ENCODE data around the gene CYFIP2.

Gene CYFIP2

GRCh38 chr5:157324237-157324636, 58.3 kb downstream of the CYFIP2 start:
- DNase-seq (ENCODE audit: low spot score), result no peak

DNA sequence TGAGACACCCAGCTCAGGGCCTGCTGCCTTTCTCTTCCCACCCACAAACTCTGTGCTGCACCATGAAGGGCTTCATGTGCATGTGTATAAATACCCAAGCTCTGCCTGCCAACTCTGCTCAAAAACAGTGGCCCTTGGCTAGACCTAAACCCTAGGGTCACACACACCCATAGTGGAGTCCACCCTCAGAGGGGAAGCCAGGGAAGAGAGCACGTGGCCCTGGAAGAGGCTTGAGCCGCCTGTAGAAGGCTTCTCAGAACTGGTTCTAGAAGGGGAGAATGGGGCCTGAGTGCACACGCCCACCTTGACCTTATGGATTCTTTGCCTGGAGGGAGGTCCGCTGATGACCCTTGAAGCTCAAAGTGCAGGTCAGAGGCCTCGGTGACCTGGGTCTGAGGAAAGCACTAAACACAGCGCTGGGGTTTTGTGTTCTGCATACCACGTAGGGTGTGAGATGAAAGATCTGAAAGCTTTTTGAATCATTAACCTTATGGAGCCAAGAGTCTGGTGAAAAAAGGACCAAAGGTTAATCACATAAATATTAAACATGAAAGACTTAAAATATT, 60.6 kb downstream of the CYFIP2 start:
- no peak for DNase-seq (ENCODE audit: low spot score)

- DNase-seq (ENCODE audit: low spot score), result no peak
Measured at GRCh38 chr5:157327771-157328170, 61.8 kb downstream of the CYFIP2 start.

- DNase-seq (ENCODE audit: low spot score), result peak; percentile 82
Measured at GRCh38 chr5:157328277-157328912, 62.5 kb downstream of the CYFIP2 start.

- no peak for DNase-seq (ENCODE audit: low spot score)
Measured at GRCh38 chr5:157331807-157332206, 65.9 kb downstream of the CYFIP2 start.

- no peak for DNase-seq (ENCODE audit: low spot score)
Measured at GRCh38 chr5:157335534-157336422, 69.9 kb downstream of the CYFIP2 start.

DNA sequence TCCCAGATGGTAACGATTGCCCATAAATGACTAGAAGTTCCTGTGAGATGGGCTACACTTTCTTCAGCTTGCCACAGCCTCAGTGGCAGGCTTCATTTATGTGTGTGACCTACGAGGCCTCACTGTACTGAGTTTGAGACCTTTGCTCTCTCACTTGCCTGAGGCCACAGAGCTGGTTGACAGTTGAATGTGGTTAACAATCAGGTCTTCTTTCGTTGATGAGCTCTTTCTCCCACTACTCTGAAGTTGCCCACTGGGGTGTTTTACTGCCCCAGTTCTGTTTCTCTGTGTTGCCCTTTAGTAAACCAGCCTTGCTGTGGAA, 70.5 kb downstream of the CYFIP2 start:
- no peak for DNase-seq (ENCODE audit: low spot score)

DNA sequence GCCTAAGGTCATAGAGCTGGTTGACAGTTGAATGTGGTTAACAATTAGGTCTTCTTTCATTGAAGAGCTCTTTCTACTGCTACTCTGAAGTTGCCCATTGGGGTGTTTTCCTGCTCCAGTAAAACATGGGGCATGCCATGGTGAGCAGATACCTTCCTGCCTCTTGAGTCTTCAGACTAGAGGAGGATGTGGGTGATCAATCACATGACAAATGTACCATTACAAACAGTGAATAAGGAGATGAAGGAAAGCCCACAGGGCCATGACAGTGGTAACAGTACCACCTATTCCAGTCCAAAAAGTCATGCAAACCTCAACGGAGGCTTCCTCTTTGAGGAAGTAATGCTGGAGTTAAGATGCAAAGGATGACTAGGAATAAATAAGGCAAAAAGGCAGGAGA, 73.5 kb downstream of the CYFIP2 start:
- no peak for DNase-seq (ENCODE audit: low spot score)

DNA sequence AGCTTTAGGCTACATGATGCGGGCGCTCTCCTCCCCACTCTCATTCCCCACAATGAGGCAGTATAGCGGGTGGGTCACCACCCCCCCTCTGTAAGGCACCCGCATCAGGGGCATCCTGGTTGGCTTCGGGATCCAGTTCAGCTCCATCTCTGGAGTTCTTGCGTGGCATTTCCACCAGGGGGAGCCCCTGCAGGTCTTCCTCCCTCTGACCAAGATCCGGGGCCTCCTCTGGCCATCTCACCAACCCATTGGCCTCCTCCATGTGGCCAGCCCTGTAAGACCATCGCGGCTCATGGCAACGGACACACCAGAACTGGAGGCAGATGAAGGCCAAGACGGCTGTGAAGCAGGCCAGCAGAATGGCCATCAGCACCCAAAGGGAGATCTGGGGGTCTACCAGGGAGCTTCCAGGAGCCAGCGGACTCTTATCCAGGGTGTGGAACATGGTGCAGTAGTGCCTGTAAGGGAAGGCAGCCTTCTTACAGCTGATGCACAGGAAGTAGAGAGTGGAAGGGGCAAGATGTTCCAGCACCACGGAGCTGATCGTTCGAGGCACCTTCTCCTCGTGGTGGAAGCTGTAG, 77.0 kb downstream of the CYFIP2 start:
- DNase-seq (ENCODE audit: low spot score), result no peak

DNA sequence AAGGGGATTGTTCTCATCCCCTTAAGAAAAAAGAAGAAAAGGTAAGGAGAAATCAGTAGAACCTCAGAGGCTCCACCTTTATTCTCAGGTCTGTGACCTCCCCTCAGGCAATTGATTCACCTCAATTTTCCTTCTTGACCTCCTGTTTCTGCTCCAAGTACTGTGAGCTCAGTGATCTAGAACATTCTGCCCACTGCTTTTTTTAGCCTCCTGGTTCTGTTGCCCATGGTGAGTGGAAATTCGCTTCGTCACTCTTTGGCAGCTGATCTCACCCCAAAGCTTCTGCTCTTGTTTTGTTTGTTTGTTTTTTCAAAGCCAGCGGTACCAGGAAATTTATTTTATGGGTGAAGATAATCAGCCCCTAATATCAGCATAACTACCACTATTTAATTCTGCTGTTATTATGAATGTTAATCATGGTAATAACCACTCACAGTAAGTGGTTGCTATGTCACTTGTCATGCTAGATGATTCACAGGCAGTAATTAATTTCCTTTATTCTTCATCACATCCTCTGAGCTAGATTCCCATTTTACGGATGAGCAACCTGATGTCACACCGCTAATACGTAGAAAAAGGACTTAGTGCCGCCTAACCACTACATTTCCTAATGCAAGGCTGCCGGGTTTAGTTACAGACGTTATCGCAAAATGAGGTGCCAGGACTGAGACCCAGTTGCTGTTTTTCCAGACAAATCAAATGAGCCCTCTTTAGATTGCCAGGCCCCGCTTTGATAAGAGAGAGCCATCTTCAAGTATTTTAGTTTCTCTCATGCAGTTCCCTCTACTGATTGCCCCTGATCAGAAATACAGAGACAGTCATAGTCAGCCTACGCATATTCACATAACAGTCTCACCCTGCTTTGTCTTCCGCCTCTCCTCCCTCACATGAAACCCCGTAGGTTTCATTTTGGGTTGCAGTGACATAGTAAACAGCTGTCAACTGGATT, 78.2 kb downstream of the CYFIP2 start:
- DNase-seq (ENCODE audit: low spot score), result no peak

- DNase-seq (ENCODE audit: low spot score), result no peak
Measured at GRCh38 chr5:157345067-157345466, 79.1 kb downstream of the CYFIP2 start.

- DNase-seq (ENCODE audit: low spot score), result no peak
Measured at GRCh38 chr5:157345485-157345884, 79.6 kb downstream of the CYFIP2 start.

DNA sequence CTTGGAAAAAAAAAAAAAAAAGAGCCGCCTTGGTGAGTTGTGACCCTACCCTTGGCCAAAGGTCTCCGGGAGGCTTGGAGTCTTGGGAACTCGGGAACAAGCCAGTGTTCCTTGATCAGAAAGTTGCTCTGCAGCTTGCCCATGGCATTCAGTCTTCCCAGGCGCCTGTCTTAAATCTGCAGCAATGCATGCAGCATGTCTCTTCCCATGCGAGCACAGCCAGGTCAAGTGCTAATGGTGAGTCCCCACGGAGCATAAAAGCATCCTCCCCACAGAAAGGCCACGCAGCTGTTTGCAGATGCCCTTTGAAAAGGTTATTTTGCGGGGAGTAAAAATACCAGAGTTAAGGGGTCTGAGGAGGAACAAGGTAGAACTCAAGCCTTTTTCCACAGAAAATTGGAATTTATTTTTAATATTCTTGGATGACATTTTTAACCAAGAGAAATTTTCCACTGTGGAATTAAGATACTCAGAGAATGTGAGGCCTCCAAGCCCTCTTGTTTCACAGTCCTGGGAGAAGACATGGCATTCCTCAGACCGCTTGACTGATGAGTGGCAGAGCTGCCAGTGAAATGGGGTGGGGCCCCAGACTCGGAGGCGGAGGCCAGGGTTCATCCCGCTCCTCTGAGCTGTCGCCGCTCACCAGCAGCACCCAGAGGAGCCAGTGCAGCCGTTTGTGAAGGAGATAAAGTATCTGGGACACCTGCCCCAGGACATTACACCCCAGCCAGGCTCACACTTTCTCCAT, 81.6 kb downstream of the CYFIP2 start:
- no peak for DNase-seq (ENCODE audit: low spot score)

- DNase-seq (ENCODE audit: low spot score), result no peak
Measured at GRCh38 chr5:157348049-157348400, 82.1 kb downstream of the CYFIP2 start.

GRCh38 chr5:157350939-157351801, 85.2 kb downstream of the CYFIP2 start:
- DNase-seq (ENCODE audit: low spot score), result no peak

GRCh38 chr5:157351802-157352092, 85.8 kb downstream of the CYFIP2 start:
- DNase-seq (ENCODE audit: low spot score), result no peak

DNA sequence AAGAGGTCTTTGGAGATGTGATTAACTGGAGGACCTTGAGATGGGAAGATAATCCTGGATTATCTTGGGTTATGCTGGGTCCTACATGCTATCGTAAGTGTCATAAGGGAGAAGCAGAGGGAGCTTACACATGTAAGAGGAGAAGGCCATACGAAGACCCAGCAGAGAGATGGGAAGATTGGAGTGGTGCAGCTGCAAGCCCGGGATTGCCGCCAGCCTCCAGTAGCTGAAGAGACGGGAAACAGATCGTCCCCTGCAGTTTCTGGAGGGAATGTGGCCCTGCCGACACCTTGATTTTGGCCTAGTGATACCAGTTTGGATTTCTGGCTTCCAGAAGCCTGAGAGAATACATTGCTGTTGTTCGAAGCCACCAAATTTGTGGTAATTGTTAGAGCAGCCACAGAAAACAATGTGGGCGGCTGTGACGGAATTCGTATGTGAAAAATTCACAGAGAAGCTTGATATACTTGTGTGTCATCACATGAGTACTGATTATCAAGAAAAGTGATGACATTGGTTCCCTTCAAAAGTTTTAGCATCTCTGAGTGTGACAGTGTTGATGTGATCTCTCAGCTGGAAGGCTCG, 86.9 kb downstream of the CYFIP2 start:
- DNase-seq (ENCODE audit: low spot score), result no peak

DNA sequence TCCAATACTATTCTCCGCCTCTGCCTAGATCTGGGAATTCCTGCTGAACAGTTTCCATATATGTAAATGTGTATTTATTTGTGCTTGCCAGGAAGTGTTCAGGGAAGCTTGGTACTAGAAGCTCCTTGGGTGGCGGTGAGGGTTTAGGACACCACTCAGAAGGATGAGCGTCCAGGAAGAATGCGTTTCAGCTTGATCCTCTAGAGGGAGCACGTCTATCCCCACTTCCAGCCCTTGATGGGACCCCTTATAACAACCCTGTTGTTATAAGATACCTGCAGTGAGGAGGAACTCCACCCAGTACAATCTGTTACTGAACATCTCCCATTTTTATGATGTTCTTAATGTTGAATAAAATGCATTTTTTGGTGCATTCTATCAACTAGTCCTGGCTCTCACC, 88.9 kb downstream of the CYFIP2 start:
- DNase-seq (ENCODE audit: low spot score), result no peak

DNA sequence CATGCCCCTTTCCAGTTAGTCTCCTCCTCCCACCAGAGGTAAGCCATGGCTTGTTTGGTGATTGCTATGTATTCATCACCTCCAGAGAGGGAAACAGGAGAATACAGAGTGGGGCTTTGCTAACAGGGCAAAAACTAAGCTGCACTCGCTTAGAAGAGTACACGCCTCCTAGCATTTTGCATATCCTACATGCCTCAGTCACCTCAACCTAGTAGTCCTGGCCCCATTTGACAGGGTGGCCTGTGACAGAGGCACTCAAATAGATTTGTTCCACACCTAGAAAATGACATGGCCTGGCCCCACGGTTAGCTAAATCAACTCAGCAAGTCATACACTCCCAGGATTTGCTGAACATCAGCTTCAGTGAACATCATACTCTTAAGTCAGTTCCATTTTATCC, 90.7 kb downstream of the CYFIP2 start:
- DNase-seq (ENCODE audit: low spot score), result no peak

DNA sequence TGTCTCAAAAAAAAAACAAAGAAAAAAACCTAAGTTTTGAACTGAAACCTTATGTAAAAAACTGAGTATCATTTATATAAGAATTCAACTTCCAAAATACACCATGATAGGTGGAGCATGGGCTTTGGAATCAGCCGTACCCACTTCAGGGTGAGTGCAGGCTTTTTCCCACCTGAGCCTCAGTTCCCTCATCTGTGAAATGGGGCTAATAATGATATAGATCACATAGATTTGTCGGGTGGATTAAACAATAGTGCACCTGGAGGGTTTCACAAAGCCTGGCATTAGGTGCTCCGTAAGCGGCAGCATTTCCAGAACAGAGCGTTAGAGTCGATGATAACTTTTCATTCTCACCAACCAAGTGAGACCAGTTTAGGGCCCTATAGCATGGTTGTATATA, 91.9 kb downstream of the CYFIP2 start:
- DNase-seq (ENCODE audit: low spot score), result no peak
